NCI-H2081 (cell line): ENCODE data around the gene CACHD1.

Experiments used
- DNase-seq, 2 experiments: peaks; one replicate each; lab custom pipeline; 2025; lab: John Stamatoyannopoulos, UW

The CACHD1 gene

DNA sequence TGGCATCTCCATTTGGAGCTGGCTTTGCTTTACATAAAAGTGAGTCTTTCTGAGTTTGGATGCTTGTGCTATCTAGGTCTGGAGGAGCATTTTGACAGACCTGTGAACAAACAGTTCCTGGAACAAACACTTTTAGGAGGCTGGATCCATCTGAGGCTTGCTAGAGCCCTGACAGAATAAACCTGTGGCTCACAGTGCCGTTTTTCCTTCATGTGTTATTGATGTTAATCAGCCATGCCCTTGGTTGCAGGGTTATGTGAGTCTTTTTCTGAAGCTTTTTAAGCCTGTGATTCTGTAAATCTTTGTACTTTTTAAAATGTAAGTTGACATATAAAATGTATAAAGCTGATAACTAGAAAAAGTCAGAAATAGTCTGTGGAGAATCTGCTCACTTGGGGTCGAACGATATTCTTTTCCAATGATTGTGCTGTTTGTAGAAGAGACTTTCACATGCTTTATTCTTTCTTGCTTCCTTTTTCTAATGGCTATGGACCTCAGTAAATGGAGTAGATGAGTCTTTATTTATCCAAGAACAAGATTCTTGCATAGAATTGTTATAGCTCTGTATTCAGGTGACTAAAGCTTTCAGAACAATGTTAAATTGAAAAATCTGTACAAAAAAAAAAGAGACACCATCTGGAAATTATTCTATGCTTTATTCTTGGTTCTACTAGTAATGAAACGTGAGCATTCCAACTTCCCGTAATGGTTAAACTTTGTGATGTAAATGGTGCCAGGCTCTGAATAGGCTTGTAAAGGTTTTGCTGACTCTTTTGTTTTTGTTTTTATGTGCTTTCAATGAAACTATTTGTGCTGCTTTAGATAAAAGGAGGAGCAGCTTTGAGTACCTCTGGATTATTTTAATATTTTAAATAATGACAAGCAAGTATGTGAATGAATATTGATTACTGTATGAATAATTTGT lies 53.7 kb downstream of the CACHD1 start:
- no peak for DNase-seq

DNA sequence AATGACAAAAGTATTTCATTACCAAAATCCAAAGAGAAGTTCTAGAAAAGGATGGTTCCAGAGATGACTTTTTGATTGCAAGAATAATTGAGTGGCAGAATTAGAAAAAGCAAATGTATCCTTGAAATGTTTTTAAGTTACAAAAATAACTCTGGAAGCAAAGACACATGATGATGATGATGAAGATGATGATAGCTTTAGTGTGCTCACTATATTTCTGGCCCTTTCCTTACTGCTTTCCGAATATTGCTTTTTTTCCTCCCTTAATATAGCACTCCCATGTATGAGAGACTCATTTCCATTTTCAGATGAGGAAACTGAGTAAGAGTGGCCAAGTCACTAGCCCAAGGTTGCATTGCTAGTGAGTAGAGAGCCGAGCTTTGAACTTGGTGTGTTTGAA lies 54.7 kb downstream of the CACHD1 start:
- DNase-seq: no peak

DNA sequence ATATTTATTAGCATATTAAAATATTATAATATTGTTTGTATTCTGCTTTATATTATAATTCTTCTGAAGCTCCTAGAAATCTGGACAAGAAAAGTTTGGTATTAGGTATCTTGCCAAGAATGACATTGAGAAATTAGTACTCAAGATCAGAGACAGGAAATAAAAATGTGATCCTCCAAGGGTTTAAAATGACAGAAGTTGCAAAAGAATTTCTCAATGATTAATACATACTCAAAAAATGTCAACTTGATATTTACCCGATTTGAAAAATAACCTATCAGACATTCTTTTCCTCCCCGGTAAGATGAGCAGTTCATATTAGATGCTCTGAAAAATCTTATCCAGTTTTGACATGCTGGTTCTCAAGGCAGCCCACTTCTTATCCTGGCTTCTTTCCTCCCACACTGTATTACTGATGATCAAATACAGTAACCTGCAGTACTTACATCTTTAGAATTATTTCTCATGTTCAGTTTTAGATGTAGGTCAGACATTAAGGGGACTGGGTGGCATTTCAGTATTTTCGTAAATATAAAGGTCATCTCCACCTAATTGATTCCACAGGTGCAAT lies 55.3 kb downstream of the CACHD1 start:
- DNase-seq: no peak

DNA sequence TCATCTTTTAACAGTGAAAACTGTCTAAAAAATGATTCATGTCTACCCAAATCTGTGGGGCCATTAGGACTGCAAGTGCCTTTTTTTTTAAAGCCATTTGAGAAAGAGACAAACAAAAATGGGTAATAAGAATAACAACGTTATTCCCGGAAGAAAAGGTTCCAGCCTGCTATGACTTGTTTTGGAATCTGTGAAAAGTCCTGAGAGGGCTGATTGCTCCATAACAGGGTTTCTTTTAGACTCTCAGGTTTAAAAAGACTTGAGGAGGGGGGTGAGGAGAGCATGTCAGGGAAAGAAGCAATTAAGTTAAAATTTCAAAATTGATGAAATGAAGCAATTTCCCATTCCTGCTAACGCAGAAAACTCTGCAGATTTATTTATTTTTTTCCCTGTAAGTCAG lies 56.4 kb downstream of the CACHD1 start:
- no peak for DNase-seq

DNA sequence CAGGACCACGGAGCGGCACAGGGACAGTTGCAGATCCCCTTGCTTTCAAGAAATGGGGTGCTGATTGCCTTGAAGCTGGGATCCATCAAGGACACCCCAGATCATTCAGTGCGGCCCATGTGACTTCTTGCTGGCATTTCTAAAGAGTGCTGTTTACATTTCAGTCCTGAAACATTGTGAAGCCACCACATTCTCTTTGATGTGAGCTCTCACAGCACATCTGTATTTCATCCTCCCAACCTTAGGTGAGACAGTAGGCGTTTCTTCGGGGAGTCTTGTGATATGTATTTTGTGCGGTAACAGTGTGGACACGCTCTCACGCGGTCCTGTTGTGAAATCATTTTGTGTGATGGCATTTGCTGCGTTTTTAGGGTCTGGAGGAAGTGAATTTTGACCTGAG lies 57.2 kb downstream of the CACHD1 start:
- no peak for DNase-seq

DNA sequence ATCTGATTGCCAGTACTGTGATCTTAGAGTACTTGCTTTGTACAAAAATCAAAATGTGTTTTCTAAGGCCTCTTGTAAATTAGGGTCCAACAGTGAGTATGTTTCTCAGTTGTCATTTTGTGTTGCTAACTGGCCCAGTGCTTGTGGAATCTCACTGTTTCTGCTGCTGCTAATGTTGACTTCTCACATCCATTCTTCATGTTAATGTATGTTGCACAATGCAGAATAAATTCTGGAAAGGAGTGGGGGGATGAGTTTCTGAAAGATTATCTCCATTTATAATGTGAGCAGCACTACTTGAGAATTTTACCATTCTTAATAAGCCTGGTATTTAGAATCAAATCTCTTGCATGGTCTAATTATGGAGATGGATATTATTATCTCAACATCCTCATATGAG lies 57.9 kb downstream of the CACHD1 start:
- DNase-seq: no peak

DNA sequence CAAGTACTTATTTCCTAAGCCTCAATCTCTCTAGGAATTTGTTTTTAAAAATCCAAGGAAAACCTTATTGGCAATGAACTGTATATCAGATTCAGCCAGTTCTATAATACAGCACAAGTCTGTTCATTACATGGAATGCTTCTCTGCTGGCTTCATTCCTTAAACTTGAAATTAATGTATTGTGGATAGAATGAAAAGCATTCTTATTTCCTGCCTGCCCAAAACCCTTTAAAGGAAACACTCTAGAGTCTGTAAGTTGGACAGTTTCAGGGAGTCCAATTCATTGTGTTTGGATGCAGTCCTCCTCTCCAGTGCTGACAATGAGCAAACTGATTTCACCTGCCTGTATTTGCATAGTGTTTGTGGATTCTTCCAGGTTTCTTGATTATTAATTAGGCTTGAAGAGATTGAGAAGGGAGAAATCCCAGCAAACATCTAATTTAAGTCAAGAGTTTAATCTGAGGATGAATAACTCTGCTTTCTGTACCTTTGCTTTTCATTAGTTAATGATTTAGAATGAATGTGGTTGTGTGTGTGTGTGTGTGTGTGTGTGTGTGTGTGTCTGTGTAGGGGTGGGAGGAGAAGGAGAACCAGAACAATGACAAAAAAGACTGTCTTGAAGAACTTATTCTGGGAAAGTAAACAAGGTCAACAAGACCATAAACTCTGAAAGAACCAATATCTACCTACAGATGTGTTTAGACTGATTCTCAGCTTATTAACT lies 61.2 kb downstream of the CACHD1 start:
- DNase-seq: no peak

DNA sequence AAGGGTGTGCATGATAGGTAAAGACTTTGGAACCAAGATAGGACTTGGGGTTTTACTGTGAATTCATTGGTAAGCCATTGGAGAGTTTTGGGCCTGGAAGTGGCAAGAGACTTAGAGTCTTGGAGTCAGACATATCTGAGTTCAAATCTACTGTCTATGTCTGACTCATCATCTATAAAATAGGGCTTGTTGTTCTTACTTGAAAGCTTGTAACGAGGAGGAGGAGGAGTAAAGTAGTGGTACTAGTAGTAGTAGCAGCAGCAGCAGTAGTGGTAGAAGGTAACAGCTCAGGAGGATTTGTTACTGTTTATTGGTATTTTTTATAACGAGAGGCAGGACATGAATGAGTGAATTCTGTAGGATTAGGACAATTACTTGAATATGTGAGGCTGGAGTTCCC lies 62.7 kb downstream of the CACHD1 start:
- DNase-seq: no peak

DNA sequence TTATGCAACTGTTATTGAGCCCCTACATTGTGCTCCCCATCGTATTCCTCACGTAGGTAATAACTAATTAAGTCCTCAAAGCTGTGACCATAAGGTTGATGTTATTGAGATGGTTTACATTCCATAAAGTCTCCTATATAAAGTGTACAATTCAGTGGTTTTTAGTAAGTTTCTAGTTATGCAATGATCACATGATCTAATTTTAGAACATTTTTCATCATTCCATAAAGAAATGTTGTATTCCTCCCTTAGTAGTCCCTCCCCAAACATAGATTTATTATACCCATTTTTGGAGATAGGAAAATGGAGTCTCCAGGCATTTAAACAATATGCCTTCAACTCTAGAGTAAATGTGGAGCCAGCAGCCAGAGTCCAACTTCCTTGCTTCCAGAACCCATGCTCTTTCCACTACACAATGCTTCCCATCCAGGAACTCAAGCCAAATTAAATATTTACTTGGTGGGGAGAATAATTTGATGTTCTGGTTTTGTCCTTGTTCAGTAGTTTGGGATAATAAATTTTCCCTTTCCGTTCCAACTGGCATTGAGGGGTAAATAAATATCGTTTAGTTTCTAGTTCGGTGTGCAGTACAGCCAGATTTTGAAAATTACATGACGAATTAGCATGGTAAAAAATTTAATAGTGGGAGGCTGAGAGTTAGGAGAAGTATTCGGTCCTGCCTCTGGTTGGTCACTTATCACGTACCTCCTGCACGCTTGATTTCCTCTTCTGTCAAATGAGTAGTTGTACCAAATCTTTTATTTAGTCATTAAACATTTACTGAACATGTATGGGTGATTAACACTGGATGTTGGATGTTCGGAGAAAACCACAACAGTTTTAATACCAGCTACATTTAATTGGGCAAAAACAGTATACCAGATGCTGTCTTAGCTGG lies 66.3 kb downstream of the CACHD1 start:
- peak; percentile 65 to 88 for DNase-seq

DNA sequence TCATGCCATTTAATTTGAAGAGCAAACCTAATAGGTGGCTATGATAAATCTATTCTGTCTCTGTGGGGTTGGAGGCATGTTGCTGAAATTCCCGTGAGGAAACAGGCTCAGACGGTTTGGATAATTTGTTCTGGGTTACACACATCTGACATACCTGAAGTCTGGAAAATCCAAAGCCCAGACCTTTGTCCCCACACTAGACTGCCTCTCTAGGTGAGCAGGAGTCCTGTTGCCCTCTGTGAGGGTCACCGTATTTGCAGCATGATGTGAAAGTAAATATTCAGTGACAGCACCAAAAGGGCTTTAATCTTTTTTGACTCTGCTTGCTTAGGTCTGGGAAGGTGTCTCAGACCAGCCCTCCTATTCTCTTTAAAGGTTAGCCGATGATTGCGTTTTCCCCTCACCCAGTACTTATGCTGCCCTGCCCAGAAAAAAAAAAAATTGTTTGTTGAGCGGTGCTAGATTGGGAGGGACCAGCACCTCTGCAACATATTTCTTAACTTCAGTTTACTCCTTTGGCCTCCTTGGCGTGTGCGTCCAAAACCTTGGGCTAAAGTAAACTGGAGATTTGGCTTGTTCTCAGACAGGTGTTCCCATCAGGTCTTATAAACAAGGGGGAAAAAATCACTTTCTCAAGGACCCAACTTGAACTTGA lies 67.0 kb downstream of the CACHD1 start:
- DNase-seq: no peak

DNA sequence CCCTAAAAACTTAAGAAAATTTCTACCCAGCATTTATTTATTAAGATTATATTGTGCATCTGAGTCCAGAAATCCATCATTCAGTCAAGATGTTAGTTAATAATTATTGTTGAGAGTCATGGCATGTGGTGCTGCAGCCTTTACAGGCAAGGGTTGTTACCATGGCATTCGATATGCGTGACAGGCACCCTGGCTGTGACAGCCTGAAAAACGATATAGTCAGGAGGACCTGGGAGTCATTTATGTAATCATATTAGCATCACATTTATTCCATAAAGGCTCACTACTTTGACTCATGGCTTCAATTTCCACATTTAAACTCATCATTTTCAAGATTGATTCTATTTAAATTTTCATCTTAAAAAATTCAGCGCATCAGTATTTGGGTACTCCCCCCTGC lies 68.0 kb downstream of the CACHD1 start:
- no peak for DNase-seq

DNA sequence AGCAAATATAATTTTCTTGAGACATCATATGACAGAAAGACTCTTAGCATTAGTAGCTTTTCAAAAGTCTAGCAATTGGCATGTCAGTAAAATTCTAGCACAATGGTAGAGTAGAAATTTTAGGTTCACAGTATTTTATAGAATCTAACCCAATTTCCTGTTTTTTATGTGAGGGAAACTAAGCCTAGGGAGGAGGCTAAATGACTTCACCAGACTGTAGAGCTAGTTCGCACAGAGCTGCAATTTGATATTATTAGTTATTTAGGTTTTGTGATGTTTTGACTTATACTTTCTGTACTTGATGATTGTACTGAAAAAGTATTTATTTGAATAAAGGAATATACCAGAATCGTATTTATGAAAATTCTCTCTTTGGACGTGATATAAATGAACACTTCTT lies 68.5 kb downstream of the CACHD1 start:
- no peak for DNase-seq

DNA sequence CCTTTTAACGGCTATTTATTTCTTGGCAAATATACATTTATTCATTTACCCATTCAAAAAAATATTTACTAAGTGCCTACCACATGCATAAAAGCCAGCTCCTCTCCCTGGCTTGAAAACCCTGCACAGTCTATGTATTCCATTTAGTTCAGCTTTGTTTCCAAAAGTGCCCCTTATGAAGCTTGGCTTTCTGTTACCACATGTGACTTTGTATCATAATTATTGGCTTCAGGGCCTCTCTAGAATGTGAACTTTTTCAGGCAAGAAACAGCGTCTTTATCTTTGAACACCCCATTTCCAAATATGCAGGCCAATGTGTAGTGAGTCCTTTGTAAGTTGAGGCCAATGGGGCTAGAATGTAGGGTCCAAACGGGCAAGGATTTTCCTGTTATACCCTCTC lies 69.4 kb downstream of the CACHD1 start:
- no peak for DNase-seq

DNA sequence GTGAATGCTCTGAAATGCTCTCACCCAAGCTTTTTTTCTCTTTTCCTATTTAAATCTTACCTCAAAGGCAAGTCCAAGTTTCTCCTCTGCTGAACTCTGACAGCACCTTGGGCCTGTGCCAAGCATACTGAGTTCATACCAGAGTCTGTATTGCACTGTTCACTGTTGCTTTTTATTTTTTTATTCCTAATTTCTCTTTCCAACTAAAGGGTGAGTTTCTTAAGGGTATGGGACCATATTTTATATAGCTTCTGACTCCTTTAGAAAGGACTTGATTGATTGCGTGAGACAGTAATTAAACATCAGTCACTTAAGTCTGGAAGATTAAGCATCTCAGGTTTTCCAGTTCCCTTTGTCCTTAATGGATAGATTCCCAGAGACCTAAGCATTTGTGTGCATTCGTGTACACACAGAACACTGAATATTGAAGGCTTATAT lies 69.9 kb downstream of the CACHD1 start:
- DNase-seq: peak in 1 of 2 experiments; percentile 36

DNA sequence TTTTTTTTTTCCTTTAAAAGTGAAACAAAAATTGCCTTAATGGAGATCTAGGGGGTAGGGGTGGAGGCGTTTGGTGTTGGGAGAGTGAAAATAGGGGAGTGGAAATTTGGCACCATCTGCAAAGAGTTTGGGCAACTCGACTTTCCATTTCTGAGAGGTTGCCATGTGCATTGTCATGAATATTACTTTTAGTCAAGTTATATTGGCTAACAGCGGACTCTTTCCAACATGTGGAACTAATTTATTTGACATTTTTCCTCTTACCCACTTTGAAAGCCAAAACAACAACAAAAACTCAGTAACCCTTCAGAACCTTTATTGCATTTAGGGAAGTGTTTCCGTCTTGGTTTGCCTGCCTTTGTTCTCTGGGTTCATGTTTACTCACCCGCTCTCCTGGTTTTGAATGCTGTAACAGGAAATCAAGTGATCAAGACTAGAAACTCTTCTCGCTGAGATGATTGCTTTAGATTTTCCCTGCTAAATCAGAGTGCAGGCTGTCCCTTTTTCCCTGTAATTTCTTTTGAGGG lies 70.4 kb downstream of the CACHD1 start:
- DNase-seq: peak; percentile 8 to 23

DNA sequence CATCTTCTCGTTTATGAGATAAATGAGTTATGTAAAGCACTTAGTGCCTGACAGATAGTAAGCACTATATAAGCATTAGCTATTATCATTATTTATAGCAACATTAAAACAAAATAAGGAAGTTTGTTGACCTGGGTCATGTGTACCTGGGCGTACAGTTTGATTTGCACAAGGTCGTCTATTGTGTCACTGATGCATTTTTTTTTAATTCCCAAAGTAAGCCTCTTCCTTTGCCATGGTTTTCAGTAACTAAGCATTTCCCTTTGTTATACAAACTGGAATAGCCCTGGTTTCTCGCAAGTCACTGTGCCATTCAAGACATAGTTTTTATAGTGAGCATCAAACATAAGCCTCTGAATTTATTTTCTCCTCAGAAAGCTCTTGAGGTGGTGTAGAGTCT lies 72.2 kb downstream of the CACHD1 start:
- DNase-seq: no peak

DNA sequence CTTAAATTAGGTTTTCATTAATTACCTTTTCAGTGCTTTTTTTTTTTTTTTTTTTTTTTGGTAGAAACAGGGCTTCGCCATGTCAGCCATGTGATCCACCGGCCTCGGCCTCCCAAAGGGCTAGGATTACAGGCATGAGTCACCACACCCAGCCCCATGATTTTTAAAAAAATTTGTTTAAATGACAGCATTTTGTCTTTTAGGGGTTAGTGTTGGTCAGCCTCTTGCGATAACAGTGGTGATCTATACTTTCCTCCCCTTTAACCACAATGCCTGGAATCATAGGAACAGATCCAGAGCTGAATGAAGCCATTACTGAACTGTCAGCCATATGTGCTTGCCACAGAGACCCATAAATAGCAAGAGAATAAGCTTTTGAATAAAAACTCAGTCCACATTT lies 73.9 kb downstream of the CACHD1 start:
- no peak for DNase-seq

DNA sequence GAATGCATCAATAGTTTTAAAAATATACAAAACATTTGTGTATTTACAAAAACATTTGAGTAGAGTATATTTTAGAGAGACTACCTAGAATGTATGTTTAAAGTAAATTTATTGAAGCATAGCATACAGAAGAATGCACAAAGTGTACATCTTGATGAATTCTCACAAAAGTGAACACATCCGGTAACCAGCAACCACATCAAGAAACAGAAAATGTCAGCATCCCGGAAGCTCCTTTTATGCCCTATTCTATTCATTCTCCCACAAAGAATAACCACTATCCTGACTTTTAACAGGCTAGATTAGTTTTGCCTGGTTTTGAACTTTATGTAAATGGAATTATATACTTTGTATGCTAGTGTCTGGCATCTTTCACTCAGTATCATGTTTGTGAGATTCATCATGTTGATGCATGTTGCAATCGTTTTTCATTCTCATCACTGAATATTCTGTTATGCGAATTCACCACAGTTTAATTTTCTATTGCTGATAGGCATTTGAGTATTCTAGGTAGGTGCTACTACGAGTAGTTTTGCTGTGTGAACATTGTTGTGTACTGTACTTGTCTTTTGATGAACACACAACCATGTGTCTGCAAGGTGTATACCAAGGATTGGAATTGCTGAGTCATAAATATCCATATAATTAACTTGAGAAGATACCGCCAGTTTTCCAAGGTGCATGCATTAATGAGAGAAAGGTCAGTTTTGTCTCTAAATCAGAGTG lies 75.4 kb downstream of the CACHD1 start:
- no peak for DNase-seq

DNA sequence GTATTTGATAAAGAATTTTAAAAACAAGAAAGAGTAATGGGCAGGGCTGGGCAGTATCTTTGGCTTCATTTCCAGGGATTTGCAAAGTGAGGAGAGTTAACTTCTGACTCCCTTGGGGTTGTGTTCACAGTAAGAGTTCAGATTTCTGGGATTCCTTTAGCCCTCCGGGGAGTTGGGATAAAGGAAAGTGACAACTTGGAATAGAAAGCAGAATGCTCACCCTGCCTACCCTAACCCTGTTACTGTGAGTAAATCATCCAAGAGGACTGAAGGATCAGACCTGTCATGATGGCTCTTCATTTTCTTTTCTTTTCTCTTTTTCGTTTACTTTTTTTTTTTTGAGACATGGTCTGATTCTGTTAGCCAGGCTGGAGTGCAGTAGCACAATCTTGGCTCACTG lies 76.1 kb downstream of the CACHD1 start:
- DNase-seq: no peak

DNA sequence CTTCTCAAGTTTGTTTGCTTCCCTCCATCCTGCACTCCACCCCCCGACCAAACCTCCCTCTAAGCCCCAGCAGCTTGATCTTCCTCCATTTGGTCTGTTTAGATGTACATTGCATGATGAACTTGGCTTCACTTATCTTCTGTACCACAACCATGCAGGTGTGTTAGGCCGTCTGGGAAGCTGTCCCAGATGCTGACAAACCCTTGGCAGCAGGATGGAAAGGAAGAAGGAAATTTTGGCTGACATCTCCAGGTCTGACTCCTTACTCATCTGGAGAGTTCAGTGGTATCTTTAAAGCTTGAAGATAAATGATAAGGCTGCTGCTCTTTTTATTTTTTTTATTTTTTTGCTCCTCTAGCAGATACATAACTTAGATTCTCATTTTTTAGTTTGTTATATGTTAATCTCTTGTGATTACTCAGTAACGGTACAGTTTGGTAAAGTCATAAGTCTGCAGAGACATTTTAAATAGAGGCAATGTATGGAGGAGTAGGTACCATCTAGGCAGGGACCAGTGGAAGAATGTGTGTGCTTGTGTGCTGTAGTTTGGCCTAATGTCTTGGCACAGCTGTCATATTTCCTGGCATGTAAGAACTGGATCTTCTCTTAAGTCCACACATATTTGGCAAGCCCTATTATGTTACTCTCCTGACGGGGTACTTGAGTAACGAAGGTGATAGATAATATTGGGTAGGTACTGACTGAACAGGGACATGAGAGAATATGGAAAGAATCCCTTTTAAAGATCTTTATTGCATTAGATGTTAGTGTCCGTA lies 79.7 kb downstream of the CACHD1 start:
- no peak for DNase-seq
